GM12872 (cell line): Measurements from ENCODE around the gene RCN2.

Experiments used
- TF ChIP-seq, protein P1 (sequence below): IDR thresholded peaks from 3 replicates; pipeline ENCODE4 v1.5.1; 2011; ENCODE audit warnings: low read depth, mild to moderate bottlenecking, low read length, moderate library complexity; ENCODE audit not compliant: insufficient read depth

Gene RCN2

DNA sequence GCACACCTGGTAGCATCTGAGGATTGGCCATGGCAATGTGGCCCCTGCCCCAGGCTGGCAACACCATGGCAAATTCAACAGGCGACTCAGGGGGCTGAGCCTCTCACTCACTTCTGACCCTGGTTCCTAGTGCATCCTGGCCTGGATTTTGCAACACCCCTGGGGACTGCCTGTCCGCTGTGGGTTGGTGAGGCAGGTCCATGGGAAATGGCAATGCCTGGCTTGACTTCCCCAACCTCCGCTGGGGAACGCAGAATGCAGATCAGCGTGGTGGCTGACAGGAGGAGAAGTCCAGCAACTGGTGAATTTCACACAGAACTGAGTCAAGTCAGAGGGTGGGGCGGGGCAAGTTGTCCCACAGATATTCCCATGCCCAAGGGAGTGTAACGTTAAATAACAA lies 59.5 kb downstream of the RCN2 start:
- TF ChIP-seq, protein P1, sequence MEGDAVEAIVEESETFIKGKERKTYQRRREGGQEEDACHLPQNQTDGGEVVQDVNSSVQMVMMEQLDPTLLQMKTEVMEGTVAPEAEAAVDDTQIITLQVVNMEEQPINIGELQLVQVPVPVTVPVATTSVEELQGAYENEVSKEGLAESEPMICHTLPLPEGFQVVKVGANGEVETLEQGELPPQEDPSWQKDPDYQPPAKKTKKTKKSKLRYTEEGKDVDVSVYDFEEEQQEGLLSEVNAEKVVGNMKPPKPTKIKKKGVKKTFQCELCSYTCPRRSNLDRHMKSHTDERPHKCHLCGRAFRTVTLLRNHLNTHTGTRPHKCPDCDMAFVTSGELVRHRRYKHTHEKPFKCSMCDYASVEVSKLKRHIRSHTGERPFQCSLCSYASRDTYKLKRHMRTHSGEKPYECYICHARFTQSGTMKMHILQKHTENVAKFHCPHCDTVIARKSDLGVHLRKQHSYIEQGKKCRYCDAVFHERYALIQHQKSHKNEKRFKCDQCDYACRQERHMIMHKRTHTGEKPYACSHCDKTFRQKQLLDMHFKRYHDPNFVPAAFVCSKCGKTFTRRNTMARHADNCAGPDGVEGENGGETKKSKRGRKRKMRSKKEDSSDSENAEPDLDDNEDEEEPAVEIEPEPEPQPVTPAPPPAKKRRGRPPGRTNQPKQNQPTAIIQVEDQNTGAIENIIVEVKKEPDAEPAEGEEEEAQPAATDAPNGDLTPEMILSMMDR, result no peak

GRCh38 chr15:76991741-76992645 lies 60.4 kb downstream of the RCN2 start:
- TF ChIP-seq, protein P1, result no peak

GRCh38 chr15:76993114-76993725 lies 61.7 kb downstream of the RCN2 start:
- TF ChIP-seq, protein P1, result no peak

- TF ChIP-seq, protein P1, result no peak
Observed at GRCh38 chr15:76994001-76994400, 62.5 kb downstream of the RCN2 start.

- TF ChIP-seq, protein P1, result no peak
Observed at GRCh38 chr15:76994496-76994895, 62.9 kb downstream of the RCN2 start.

- TF ChIP-seq, protein P1, result no peak
Observed at GRCh38 chr15:76994971-76995945, 63.7 kb downstream of the RCN2 start, which contains the start of gene PSTPIP1. Gene PSTPIP1 (plus strand): TSS chr15:76995126. CDS start chr15:76995574, 448 bp downstream.
